Measurements from ENCODE around the gene GJD2. TPM values are rescaled to one million over a fixed set of nuclear protein-coding genes. Genes with fewer than 3 reads are reported as not detected.

The GJD2 gene
- total RNA-seq, 2 experiments from 2014 or later, result not detected

DNA sequence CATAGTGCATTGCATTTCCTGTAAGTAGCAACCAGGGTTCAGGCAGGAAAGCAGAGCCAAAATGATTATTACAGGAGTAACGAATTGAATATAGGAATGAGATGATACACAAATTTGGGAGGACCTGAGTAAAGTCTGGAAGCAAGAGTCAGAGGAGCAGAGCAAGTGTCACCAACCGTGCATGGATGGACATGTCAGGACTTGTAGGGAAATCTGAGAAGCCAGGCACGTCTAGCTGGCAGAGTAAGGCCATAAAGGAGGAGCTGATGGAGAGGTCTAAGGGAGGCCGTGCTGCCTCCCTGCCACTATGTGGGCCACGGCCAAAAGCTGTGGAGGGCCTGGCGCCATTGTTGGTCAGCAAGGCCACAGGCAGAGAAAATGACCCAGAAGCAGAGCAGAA is 22.4 kb downstream of the GJD2 start:
- Mint-ChIP-seq H3K36me3 (ENCODE audit: low read depth) (no peaks in the 10 kb centered on the region), H3K4me1 (ENCODE audit: low read depth) (no peaks in the 10 kb centered on the region), H3K27me3 (peaks cover 15% of the 10 kb centered on the region), H3K27ac (no peak overlapping the region), H3K4me3 (no peak overlapping the region), H3K9me3 (no peaks in the 10 kb centered on the region)
- no peak for ATAC-seq
- CTCF ChIA-PET, result no interaction called here
- TF ChIP-seq, protein P1, sequence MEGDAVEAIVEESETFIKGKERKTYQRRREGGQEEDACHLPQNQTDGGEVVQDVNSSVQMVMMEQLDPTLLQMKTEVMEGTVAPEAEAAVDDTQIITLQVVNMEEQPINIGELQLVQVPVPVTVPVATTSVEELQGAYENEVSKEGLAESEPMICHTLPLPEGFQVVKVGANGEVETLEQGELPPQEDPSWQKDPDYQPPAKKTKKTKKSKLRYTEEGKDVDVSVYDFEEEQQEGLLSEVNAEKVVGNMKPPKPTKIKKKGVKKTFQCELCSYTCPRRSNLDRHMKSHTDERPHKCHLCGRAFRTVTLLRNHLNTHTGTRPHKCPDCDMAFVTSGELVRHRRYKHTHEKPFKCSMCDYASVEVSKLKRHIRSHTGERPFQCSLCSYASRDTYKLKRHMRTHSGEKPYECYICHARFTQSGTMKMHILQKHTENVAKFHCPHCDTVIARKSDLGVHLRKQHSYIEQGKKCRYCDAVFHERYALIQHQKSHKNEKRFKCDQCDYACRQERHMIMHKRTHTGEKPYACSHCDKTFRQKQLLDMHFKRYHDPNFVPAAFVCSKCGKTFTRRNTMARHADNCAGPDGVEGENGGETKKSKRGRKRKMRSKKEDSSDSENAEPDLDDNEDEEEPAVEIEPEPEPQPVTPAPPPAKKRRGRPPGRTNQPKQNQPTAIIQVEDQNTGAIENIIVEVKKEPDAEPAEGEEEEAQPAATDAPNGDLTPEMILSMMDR (IDR thresholded peaks at IDR 0.05), result no peak
- POLR2A ChIA-PET, result no interaction called here
- intact Hi-C loops (cut with micrococcal nuclease), result no loop called here
- no peak for DNase-seq

DNA sequence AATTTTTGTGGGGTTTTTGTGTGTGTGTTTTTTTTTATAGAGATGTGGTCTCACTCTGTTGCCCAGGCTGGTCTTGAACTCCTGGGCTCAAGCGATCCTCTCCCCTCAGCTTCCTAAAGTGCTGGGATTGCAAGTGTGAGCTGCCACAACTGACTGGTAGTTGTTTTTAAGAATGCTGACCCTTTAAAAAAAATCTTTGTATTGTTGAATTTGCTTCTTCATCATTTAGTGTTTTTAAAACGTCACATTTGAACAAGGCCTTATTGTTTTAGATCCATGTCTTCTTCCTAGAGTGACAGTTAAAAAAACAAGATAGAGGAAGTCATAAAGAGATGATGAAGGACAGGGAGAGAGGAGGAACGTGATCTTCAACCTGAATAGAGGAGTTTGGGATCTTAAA is 24.1 kb downstream of the GJD2 start:
- Mint-ChIP-seq H3K4me3 (no peak overlapping the region), H3K4me1 (ENCODE audit: low read depth) (no peaks in the 10 kb centered on the region), H3K27ac (no peak overlapping the region), H3K9me3 (no peaks in the 10 kb centered on the region), H3K27me3 (peaks cover 16% of the 10 kb centered on the region), H3K36me3 (ENCODE audit: low read depth) (no peaks in the 10 kb centered on the region)
- ATAC-seq, result no peak
- intact Hi-C loops (cut with micrococcal nuclease), result no loop called here
- POLR2A ChIA-PET, result no interaction called here
- DNase-seq, result no peak
- TF ChIP-seq, protein P1 (IDR thresholded peaks at IDR 0.05), result no peak
- CTCF ChIA-PET, result no interaction called here

DNA sequence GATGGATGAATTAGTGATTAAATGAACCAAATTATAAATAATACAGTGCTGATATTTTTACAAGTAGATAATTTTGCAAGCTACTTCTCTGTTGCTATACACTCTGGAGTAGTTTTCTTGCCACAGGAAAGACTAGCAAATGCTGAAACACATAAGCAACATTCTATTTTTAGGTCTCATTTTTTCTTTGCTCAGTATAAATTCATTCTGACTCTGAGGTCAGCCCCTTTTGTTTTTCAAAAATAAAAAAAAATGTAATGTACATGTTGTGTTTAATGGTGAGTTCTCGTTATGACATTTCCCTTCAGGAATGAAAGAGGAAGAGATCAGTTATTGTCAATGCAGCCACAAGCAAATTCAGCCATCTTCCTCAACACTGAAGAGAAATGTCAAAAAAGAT is 24.9 kb downstream of the GJD2 start:
- CTCF ChIA-PET, result no interaction called here
- Mint-ChIP-seq H3K27me3 (peaks cover 12% of the 10 kb centered on the region), H3K4me3 (no peak overlapping the region), H3K9me3 (no peaks in the 10 kb centered on the region), H3K4me1 (ENCODE audit: low read depth) (no peaks in the 10 kb centered on the region), H3K36me3 (ENCODE audit: low read depth) (no peaks in the 10 kb centered on the region), H3K27ac (no peak overlapping the region)
- POLR2A ChIA-PET, result no interaction called here
- no peak for ATAC-seq
- TF ChIP-seq, protein P1 (IDR thresholded peaks at IDR 0.05), result no peak
- intact Hi-C loops (cut with micrococcal nuclease), result no loop called here
- DNase-seq, result no peak

DNA sequence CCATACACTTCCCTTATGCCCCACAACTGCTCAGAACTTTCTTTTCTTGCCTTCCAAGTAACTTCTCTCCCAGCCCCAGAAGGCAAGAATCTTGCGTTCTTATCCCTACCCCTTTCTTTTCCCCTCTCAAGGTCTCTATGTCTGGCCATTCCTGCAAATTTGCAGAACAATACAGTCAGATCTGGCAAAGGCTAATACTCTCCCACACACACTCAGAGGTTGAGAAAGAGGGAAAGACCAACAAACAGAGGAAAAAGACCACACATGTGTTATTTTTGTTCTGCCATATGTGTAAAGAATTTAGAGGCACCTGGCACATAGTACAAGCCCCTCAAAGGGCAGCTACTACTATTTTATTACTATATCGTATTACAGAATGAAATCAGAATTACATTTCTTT is 25.7 kb downstream of the GJD2 start:
- TF ChIP-seq, protein P1 (IDR thresholded peaks at IDR 0.05), result no peak
- Mint-ChIP-seq H3K4me3 (no peak overlapping the region), H3K27me3 (peaks cover 12% of the 10 kb centered on the region), H3K9me3 (no peaks in the 10 kb centered on the region), H3K36me3 (ENCODE audit: low read depth) (no peaks in the 10 kb centered on the region), H3K4me1 (ENCODE audit: low read depth) (no peaks in the 10 kb centered on the region), H3K27ac (no peak overlapping the region)
- POLR2A ChIA-PET, result no interaction called here
- CTCF ChIA-PET, result no interaction called here
- ATAC-seq (no peak), DNase-seq (no peak)
- intact Hi-C loops (cut with micrococcal nuclease), result no loop called here

DNA sequence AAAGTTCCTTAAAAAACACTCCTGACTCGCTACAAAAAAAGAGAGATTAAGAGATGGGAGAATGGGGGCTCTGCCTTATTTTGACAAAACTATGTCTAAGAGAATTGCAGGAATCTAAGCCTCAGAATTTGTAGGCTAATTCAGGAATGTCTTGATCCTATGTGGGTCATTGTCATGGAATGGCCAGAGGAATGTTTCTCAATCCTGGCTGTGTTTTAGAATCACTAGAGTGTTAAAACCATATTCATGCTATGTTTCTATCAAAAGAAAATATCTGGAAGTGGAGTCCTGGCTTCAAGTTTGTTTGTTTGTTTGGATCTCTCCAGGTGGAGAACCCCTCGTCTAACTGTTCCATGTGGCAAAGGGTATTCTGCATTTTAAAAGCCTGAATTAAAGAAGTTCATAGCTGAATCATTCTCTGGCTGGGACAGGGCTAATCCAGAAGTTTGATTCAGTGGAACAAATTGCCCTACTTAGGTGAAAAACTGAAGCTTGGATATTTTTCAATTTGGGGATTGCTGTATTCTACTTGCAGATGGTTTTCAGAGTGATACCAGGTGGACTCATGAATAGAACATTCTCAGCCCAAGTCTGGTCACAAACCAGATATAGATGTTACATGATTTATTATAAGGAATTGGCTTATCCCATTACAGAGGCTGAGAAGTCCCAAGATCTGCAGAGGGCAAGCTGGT is 28.2 kb downstream of the GJD2 start:
- Mint-ChIP-seq H3K36me3 (ENCODE audit: low read depth) (no peaks in the 10 kb centered on the region), H3K4me3 (no peak overlapping the region), H3K9me3 (no peaks in the 10 kb centered on the region), H3K27ac (no peak overlapping the region), H3K4me1 (ENCODE audit: low read depth) (no peaks in the 10 kb centered on the region), H3K27me3 (peaks cover 23% of the 10 kb centered on the region)
- intact Hi-C loops (cut with micrococcal nuclease), result no loop called here
- CTCF ChIA-PET, result no interaction called here
- DNase-seq, result no peak
- no peak for ATAC-seq
- POLR2A ChIA-PET, result no interaction called here
- TF ChIP-seq, protein P1 (IDR thresholded peaks at IDR 0.05), result no peak
